Right ventricle myocardium inferior (tissue), 1 donor: ENCODE measurements around the gene DLG2. TPM values are rescaled to one million over a fixed set of nuclear protein-coding genes. Genes with fewer than 3 reads are reported as not detected.

ENCODE experiments used
- ATAC-seq: fragments of 200-7000 bp; cut with Tn5 transposase; one replicate; pipeline ENCODE4 v1.9.1; 2020; ENCODE audit warnings: mild to moderate bottlenecking, moderate library complexity
- DNase-seq: peaks from one replicate; pipeline ENCODE4 v3.0.0; 2021; ENCODE audit errors: missing footprints
- intact Hi-C: fragments of 100-400 bp; cut with DNase I; formaldehyde crosslinking; loops from one replicate; pipeline ENCODE4 v1.11.0; 2022
- total RNA-seq: library from RNA; stranded (reverse); fragmentation: NEBNext Ultra II Directional; extraction: Animal tissue kit (Norgen Biotek cat#: 25700); gene quantifications from one replicate; pipeline ENCODE4 v1.2.1, GENCODE V29; 2021
- donor health status: DM: no; HTN: yes; CAD: no; lungs with severe emphysema.

DLG2 gene
- total RNA-seq, 1 donor from 2014 or later: 5.7 TPM

DNA sequence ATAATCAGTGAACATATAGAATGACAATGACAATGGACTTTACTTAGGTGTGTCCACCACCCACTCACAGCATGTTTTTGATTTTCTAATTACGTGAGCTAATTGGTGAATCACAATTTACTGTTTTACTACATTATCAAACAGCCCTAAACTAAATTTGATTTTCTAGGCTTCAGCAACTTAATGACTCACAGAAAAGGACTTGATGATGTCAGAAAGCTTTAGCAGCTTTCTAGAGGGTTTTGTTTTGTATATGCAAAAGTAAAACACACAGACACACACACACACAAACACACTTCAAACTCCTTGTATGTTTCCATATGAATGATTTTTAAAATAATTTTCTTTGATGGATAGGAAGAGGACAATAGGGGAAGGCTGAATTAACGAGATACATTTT is 1462.4 kb downstream of the DLG2 start:
- DNase-seq (no peak), ATAC-seq (no peak)
- intact Hi-C loops: no loop called here

- intact Hi-C loops: no loop called here
- no peak for DNase-seq
- no peak for ATAC-seq
Observed at GRCh38 chr11:84163116-84163515, 1464.0 kb downstream of the DLG2 start.

- ATAC-seq (no peak), DNase-seq (no peak)
- intact Hi-C loops: no loop called here
Observed at GRCh38 chr11:84157639-84158038, 1469.5 kb downstream of the DLG2 start.

- DNase-seq: no peak
- intact Hi-C loops: no loop called here
- no peak for ATAC-seq
Observed at GRCh38 chr11:84146826-84147225, 1480.3 kb downstream of the DLG2 start.

- DNase-seq: no peak
- intact Hi-C loops: no loop called here
- no peak for ATAC-seq
Observed at GRCh38 chr11:84145616-84146185, 1481.4 kb downstream of the DLG2 start.

DNA sequence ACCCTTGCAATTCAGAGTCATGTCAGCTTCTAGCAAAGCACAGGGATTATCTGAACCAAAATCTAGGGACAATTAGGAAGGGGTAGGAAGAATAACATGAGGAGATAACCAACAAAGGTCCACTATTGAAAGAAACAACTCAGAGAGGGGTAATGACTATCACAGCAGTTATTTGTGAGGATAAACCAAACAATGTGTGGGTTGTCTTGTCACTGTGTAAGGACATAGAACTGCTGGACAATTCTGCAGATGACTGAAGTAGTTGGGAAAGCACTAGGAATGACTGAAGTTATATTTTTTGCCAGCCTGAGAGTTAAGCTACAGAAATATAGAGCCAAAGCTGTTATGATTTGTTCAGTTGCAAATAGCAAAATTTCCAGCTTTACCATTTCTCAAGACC is 1482.6 kb downstream of the DLG2 start:
- intact Hi-C loops: no loop called here
- ATAC-seq (no peak), DNase-seq (no peak)

DNA sequence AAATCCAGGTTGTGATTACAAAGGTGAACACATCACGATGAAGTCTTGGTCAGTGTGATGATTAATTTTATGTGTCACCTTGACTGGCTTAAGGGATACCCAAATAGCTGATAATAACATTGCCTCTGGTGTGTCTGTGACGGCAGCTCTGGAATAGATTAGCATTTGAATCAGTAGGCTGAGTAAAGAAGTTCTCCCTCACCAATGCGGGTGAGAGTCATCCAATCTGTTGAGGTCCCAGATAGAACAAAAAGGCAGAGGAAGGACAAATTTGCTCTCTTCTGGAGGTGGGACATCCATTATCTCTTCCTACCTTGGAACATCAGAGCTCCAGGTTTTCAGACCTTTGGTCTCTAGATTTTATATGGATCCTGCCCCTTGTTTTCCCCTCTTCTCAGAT is 1484.7 kb downstream of the DLG2 start:
- intact Hi-C loops: no loop called here
- DNase-seq: no peak
- ATAC-seq: no peak

- DNase-seq: no peak
- intact Hi-C loops: no loop called here
- no peak for ATAC-seq
Observed at GRCh38 chr11:84140386-84141169, 1486.6 kb downstream of the DLG2 start.

DNA sequence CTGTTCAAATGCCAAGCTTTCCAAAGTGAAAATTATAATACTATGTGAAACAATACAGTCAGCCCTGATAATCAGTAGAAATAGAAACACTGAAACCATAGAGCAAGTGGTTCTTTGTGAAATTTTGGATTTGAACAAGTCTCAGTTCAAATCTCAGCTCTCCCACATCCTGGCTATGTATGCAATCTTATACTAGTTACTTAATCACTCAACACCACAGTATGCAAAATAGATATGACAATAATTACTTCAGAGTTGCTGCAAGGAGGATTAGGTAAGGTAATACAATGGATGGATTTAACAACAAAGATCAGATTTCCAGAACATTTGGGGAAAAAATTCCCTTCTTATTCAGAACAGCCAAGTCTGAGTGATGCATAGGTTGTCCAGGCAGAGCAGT is 1489.2 kb downstream of the DLG2 start:
- ATAC-seq: no peak
- intact Hi-C loops: no loop called here
- no peak for DNase-seq

DNA sequence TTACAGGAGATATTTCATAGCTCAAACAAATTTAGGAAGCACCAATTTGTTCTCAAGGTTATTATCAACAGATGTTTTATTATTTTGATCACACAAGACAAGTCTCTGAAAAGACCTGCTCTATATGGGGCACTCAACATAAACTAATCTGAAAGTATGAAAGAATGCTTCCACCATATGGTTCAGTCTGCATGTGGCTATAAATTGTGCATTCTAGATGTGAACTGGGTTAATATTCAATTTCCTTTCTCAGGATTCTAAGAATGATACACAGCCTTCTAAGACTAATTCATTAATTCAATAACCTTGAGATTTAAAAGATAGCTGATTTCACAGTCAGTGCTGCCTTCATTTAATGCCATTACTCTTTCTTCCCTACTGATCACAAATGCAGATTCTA is 1489.6 kb downstream of the DLG2 start:
- DNase-seq (no peak), ATAC-seq (no peak)
- intact Hi-C loops: no loop called here

DNA sequence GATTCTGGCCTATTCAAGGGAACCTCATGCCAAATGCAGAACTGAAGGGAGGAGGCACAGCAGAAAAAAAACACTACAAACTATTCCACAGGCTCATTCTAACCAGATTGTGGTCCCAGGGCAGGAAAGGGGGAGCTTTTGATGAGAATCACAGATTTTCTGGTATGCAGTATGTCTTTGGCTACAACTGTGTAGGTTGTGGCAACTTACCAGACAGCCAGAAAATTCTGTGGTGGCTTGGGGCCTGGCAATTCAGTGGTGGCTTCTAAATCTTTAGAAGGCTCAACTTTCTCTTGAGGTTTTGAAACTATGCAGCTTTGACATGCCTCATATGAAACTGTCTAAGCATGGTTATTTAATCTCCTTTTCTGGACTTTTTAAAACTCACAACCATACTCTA is 1490.2 kb downstream of the DLG2 start:
- DNase-seq (no peak), ATAC-seq (no peak)
- intact Hi-C loops: no loop called here

GRCh38 chr11:84130646-84131427 is 1496.3 kb downstream of the DLG2 start:
- no peak for DNase-seq
- intact Hi-C loops: no loop called here
- no peak for ATAC-seq

- intact Hi-C loops: no loop called here
- ATAC-seq (no peak), DNase-seq (no peak)
Observed at GRCh38 chr11:84129961-84130576, 1497.1 kb downstream of the DLG2 start.

DNA sequence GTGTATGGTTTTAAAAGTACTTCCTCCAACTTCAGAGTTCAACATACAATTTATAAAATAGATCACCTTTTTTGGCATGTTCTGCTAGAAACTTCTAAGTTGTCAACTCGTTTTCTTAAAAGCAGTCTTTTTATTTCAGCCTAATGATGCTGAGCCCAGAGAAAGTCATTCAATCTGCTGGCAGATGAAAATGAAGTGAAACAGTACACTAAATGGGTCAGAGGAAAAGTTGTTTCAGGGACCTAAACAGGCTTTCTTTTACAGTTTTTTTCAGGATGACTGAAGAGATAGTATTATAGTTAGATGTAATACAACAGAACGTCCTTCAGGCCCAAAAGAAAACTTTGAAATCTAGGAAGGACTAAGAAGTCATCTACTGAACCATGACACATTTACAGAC is 1498.3 kb downstream of the DLG2 start:
- DNase-seq (no peak), ATAC-seq (no peak)
- intact Hi-C loops: no loop called here

- DNase-seq (no peak), ATAC-seq (no peak)
- intact Hi-C loops: no loop called here
Observed at GRCh38 chr11:84117394-84117793, 1509.8 kb downstream of the DLG2 start.

- DNase-seq: no peak
- intact Hi-C loops: no loop called here
- no peak for ATAC-seq
Observed at GRCh38 chr11:84106541-84106940, 1520.6 kb downstream of the DLG2 start.

DNA sequence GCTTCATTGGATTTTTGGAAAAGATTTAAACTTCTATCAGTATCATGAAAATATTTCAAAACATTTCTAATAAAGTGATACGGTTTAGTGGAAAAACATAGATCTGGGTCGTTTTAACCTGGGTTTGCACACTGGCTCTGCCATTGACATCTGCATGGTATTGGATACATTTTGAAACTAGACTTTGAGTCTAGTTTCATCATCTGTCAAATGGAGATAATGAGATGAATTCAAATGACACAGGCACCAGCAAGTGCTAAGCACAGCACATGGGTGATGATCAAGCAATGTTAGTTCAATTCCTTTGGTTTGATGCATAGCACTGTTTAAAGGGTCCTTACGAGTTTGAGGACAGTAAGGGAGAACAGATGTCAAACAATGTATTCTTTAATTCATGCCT is 1522.0 kb downstream of the DLG2 start:
- intact Hi-C loops: no loop called here
- ATAC-seq: no peak
- DNase-seq: no peak

GRCh38 chr11:84103096-84103495 is 1524.0 kb downstream of the DLG2 start:
- intact Hi-C loops: no loop called here
- DNase-seq: no peak
- no peak for ATAC-seq

DNA sequence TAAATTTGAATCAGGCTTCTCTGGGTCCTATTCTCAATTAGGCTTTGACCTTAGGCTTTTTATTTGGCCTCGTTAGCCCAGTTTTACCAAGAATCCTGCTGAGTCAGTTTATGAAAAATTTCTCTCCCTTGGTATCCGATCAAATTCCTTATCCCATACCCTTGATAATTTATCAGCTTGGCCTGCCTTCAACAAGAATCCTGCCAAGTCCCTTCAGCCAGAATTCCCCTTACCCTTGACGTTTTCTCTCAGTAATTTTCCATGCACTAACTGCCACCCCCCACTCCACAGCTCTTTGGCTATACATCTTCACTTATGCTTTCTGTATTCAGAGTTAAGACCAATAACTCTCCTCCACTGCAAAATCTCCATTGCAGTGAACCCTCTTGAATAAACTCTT is 1530.0 kb downstream of the DLG2 start:
- intact Hi-C loops: no loop called here
- no peak for DNase-seq
- no peak for ATAC-seq
